ENCODE measurements around the gene FBLN5. TPM values are rescaled to one million over a fixed set of nuclear protein-coding genes. Genes with fewer than 3 reads are reported as not detected.

FBLN5 gene
- polyA plus RNA-seq, 1 of the 3 experiments (the other 2 are of a cell fraction) = 39.8 TPM

- WGBS (ENCODE audit: low lambda C conversion rate) = 40% methylated on average over 4 of the region's 4 CpGs
- H3K4me2 ChIP-seq = no peak overlapping the region
- no peaks in the 10 kb centered on the region for H3F3A ChIP-seq (replicated peaks; ENCODE audit: insufficient read depth)
- no peak overlapping the region for H3K27ac ChIP-seq (ENCODE audit: low read depth in 2 of 2, low read length in 1 of 2)
- H3K9ac ChIP-seq = no peak overlapping the region
- H3K9me2 ChIP-seq = no peaks in the 10 kb centered on the region
- H3K27me3 ChIP-seq (ENCODE audit: insufficient read depth) = no peaks in the 10 kb centered on the region
- peaks cover 0 to 2% of the 10 kb centered on the region in 2 experiments for H3K36me3 ChIP-seq (replicated peaks in 1 of 2; ENCODE audit: control insufficient read depth in 1 of 2, insufficient read depth in 2 of 2, low read length in 1 of 2)
- CTCF ChIA-PET = interaction anchor here (1.8 kb wide), 1 partner anchor 12 kb away, joined by 7 read pairs; no protein-coding TSS in a partner anchor
- H3K4me1 ChIP-seq (ENCODE audit: control insufficient read depth in 1 of 2, insufficient read depth in 2 of 2, low read depth in 1 of 2, low read length in 1 of 2) = no peaks in the 10 kb centered on the region
- H3K9me3 ChIP-seq = no peaks in the 10 kb centered on the region
- no peak for DNase-seq
- no peak overlapping the region for H2AFZ ChIP-seq (ENCODE audit: low read depth)
- H3K79me2 ChIP-seq (ENCODE audit: insufficient read depth) = peaks cover 8% of the 10 kb centered on the region; the same call in 1 of the 2 replicates
- no peak overlapping the region for H3K4me3 ChIP-seq (ENCODE audit: low read depth in 2 of 2, low read length in 1 of 2)
- 0 out of 2 replicates have a peak, but pooled peaks cover 4% of the 10 kb centered on the region for H4K20me1 ChIP-seq (ENCODE audit: insufficient read depth)
- POLR2A ChIA-PET = interaction anchor here (0.6 kb wide), 1 partner anchor 32 kb away, joined by 3 read pairs; no protein-coding TSS in a partner anchor
- no peak for TF ChIP-seq USF1 (IDR thresholded peaks at IDR 0.05; ENCODE audit: borderline replicate concordance, low read depth)
- TF ChIP-seq FOXM1 (IDR thresholded peaks at IDR 0.05; ENCODE audit: low read depth) = no peak
- no peak for TF ChIP-seq RAD21 (IDR thresholded peaks at IDR 0.05; ENCODE audit: low read length)
- no peak for TF ChIP-seq SIN3A (IDR thresholded peaks at IDR 0.05; ENCODE audit: borderline replicate concordance, low read depth, low read length)
- no peak for TF ChIP-seq SMC3 (IDR thresholded peaks at IDR 0.05; ENCODE audit: low read depth, low read length)
- no peak for TF ChIP-seq NFIC (IDR thresholded peaks at IDR 0.05; ENCODE audit: borderline replicate concordance)
- TF ChIP-seq, protein P1, sequence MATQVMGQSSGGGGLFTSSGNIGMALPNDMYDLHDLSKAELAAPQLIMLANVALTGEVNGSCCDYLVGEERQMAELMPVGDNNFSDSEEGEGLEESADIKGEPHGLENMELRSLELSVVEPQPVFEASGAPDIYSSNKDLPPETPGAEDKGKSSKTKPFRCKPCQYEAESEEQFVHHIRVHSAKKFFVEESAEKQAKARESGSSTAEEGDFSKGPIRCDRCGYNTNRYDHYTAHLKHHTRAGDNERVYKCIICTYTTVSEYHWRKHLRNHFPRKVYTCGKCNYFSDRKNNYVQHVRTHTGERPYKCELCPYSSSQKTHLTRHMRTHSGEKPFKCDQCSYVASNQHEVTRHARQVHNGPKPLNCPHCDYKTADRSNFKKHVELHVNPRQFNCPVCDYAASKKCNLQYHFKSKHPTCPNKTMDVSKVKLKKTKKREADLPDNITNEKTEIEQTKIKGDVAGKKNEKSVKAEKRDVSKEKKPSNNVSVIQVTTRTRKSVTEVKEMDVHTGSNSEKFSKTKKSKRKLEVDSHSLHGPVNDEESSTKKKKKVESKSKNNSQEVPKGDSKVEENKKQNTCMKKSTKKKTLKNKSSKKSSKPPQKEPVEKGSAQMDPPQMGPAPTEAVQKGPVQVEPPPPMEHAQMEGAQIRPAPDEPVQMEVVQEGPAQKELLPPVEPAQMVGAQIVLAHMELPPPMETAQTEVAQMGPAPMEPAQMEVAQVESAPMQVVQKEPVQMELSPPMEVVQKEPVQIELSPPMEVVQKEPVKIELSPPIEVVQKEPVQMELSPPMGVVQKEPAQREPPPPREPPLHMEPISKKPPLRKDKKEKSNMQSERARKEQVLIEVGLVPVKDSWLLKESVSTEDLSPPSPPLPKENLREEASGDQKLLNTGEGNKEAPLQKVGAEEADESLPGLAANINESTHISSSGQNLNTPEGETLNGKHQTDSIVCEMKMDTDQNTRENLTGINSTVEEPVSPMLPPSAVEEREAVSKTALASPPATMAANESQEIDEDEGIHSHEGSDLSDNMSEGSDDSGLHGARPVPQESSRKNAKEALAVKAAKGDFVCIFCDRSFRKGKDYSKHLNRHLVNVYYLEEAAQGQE (IDR thresholded peaks at IDR 0.05; ENCODE audit: low read depth, low read length) = no peak
- TF ChIP-seq FOSL2 (IDR thresholded peaks at IDR 0.05; ENCODE audit: borderline replicate concordance, low read depth) = no peak
Measured at GRCh38 chr14:91899806-91900205, 47.7 kb downstream of the FBLN5 start.

DNA sequence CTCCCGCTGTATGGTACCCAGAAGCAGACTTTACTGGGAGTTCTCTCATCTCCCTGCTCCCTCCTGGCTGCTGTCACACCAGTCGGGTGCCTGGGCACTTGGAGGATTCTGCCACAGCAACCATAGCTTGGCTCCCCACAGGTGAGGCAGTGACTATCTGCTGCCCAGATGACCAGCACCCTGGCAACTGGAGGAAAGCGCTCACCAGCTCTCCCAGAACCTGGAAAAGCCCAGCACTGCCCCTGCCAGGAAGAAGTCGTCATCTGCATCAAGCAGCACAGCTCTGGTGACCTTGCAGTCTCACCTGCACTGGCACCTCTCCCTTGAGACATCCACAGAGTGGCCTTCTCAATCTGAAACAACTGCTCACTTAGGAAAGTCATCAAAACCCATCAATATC is 48.3 kb downstream of the FBLN5 start:
- H3K36me3 ChIP-seq (replicated peaks in 1 of 2; ENCODE audit: control insufficient read depth in 1 of 2, insufficient read depth in 2 of 2, low read length in 1 of 2) = no peaks in the 10 kb centered on the region
- POLR2A ChIA-PET = no interaction called here

More for the DNA sequence above, 48.3 kb downstream of the FBLN5 start:
- no peak overlapping the region for H3K4me3 ChIP-seq (ENCODE audit: low read depth in 2 of 2, low read length in 1 of 2)
- H3K27me3 ChIP-seq (ENCODE audit: insufficient read depth) = no peaks in the 10 kb centered on the region
- H3K9me3 ChIP-seq = no peaks in the 10 kb centered on the region
- CTCF ChIA-PET = interaction anchor here (1.8 kb wide), 1 partner anchor 13 kb away, joined by 7 read pairs; no protein-coding TSS in a partner anchor
- 68% methylated on average over 2 of the region's 4 CpGs for WGBS (ENCODE audit: low lambda C conversion rate)
- H3K9me2 ChIP-seq = no peaks in the 10 kb centered on the region
- no peak for DNase-seq
- H3F3A ChIP-seq (replicated peaks; ENCODE audit: insufficient read depth) = no peaks in the 10 kb centered on the region
- no peak overlapping the region for H3K9ac ChIP-seq
- no peak overlapping the region for H3K27ac ChIP-seq (ENCODE audit: low read depth in 2 of 2, low read length in 1 of 2)
- TF ChIP-seq, protein P2, sequence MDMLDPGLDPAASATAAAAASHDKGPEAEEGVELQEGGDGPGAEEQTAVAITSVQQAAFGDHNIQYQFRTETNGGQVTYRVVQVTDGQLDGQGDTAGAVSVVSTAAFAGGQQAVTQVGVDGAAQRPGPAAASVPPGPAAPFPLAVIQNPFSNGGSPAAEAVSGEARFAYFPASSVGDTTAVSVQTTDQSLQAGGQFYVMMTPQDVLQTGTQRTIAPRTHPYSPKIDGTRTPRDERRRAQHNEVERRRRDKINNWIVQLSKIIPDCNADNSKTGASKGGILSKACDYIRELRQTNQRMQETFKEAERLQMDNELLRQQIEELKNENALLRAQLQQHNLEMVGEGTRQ (IDR thresholded peaks at IDR 0.05; ENCODE audit: borderline replicate concordance, low read depth, low read length) = no peak
- no peak for TF ChIP-seq USF1 (IDR thresholded peaks at IDR 0.05; ENCODE audit: borderline replicate concordance, low read depth)
- peak; percentile 29; the same call in 1 of the 2 replicates for TF ChIP-seq CTCF (IDR thresholded peaks at IDR 0.05)
- peak; percentile 28; the same call in 1 of the 2 replicates for TF ChIP-seq RAD21 (IDR thresholded peaks at IDR 0.05; ENCODE audit: low read length)
- TF ChIP-seq FOXJ3 (CRISPR knock-in tag; IDR thresholded peaks at IDR 0.05) = no peak
- TF ChIP-seq SIN3A (IDR thresholded peaks at IDR 0.05; ENCODE audit: borderline replicate concordance, low read depth, low read length) = no peak
- TF ChIP-seq EP300 (IDR thresholded peaks at IDR 0.05; ENCODE audit: borderline replicate concordance in 1 of 2, low read depth in 1 of 2, low read length in 1 of 2) = no peak
- no peak for TF ChIP-seq TEAD4 (IDR thresholded peaks at IDR 0.05; ENCODE audit: borderline replicate concordance, insufficient read depth)
- no peak for TF ChIP-seq FOXM1 (IDR thresholded peaks at IDR 0.05; ENCODE audit: low read depth)
- TF ChIP-seq, protein P3, sequence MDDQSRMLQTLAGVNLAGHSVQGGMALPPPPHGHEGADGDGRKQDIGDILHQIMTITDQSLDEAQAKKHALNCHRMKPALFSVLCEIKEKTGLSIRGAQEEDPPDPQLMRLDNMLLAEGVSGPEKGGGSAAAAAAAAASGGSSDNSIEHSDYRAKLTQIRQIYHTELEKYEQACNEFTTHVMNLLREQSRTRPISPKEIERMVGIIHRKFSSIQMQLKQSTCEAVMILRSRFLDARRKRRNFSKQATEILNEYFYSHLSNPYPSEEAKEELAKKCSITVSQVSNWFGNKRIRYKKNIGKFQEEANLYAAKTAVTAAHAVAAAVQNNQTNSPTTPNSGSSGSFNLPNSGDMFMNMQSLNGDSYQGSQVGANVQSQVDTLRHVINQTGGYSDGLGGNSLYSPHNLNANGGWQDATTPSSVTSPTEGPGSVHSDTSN (IDR thresholded peaks at IDR 0.05) = no peak
- TF ChIP-seq GATA2 (CRISPR knock-in tag; IDR thresholded peaks at IDR 0.05) = no peak
- no peak for TF ChIP-seq RFX5 (IDR thresholded peaks at IDR 0.05; ENCODE audit: low read length)
- no peak overlapping the region for H3K4me2 ChIP-seq
- H3K4me1 ChIP-seq (ENCODE audit: control insufficient read depth in 1 of 2, insufficient read depth in 2 of 2, low read depth in 1 of 2, low read length in 1 of 2) = no peaks in the 10 kb centered on the region
- 0 out of 2 replicates have a peak, but pooled peaks cover 4% of the 10 kb centered on the region for H4K20me1 ChIP-seq (ENCODE audit: insufficient read depth)
- H3K79me2 ChIP-seq (ENCODE audit: insufficient read depth) = peaks cover 8% of the 10 kb centered on the region; the same call in 1 of the 2 replicates
- H2AFZ ChIP-seq (ENCODE audit: low read depth) = no peak overlapping the region
